Measurements from ENCODE around the gene COA4. TPM values are rescaled to one million over a fixed set of nuclear protein-coding genes. Genes with fewer than 3 reads are reported as not detected.

Gene COA4
- polyA plus RNA-seq, 2 donors = 53.2 to 70.9 TPM

DNA sequence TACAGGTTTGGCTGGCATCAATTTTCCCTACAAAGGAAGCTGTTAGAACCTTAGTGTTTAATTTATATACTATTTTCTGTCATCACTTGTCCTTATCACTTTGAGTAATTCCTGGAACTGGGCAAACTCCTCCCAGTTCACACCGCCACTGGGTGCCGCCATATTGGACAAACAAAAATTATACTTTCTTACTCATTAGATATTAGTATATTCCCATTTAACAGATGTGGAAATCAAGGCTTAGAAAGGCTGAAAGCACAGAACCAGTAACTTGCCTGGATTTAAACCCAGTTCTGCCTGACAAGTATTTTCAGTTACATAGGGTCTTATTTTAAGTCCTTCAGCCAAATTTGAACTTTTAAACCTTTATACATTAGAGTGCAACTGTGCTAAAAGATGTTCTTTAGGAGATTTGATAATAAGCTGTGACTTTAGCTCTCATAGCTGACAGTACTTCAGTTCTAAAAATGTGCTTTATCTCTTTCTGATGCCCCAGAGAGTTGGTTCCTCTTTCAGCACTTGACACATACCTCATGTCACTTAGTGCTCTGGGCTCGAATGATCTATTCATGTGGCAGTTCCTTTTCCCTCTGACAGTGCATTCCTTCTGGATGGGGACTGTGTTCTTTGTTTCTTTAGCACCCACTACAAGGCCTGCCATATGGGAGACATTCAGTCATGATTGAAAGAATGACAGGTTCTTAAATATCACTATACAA lies 25.4 kb downstream of the COA4 start:
- Histone ChIP-seq H3K27ac (ENCODE audit: low read depth in 2 of 2, low read length in 1 of 2) (no peak overlapping the region), H3K36me3 (ENCODE audit: control insufficient read depth in 2 of 2, insufficient read depth in 2 of 2, low read length in 1 of 2) (no peaks in the 10 kb centered on the region), H3K4me1 (ENCODE audit: control insufficient read depth in 2 of 2, insufficient read depth in 2 of 2, low read length in 1 of 2) (no peaks in the 10 kb centered on the region), H3K4me3 (ENCODE audit: low read depth in 1 of 2, low read length in 2 of 2) (no peak overlapping the region), H3K9me3 (ENCODE audit: control insufficient read depth in 2 of 2, insufficient read depth in 1 of 2, low read depth in 1 of 2, low read length in 1 of 2) (no peaks in the 10 kb centered on the region), H3K27me3 (ENCODE audit: control insufficient read depth in 1 of 2, insufficient read depth in 2 of 2, low read length in 2 of 2) (no peaks in the 10 kb centered on the region)
- WGBS, 2 donors = 97 to 98% methylated on average over 3 of the region's 3 CpGs

GRCh38 chr11:73839123-73839457 lies 37.6 kb downstream of the COA4 start:
- Histone ChIP-seq H3K4me3 (ENCODE audit: low read depth in 1 of 2, low read length in 2 of 2) (no peak overlapping the region), H3K27ac (ENCODE audit: low read depth in 2 of 2, low read length in 1 of 2) (no peak overlapping the region), H3K36me3 (ENCODE audit: control insufficient read depth in 2 of 2, insufficient read depth in 2 of 2, low read length in 1 of 2) (peaks cover 0 to 3% of the 10 kb centered on the region in 2 donors), H3K4me1 (ENCODE audit: control insufficient read depth in 2 of 2, insufficient read depth in 2 of 2, low read length in 1 of 2) (no peaks in the 10 kb centered on the region), H3K9me3 (ENCODE audit: control insufficient read depth in 2 of 2, insufficient read depth in 1 of 2, low read depth in 1 of 2, low read length in 1 of 2) (no peaks in the 10 kb centered on the region), H3K27me3 (ENCODE audit: control insufficient read depth in 1 of 2, insufficient read depth in 2 of 2, low read length in 2 of 2) (no peaks in the 10 kb centered on the region)

GRCh38 chr11:73838443-73839122 lies 38.1 kb downstream of the COA4 start:
- 79 to 83% methylated on average over 3 of the region's 3 CpGs for WGBS, 2 donors
- peaks cover 0 to 3% of the 10 kb centered on the region in 2 donors for H3K36me3 ChIP-seq (ENCODE audit: control insufficient read depth in 2 of 2, insufficient read depth in 2 of 2, low read length in 1 of 2)
- no peaks in the 10 kb centered on the region for H3K4me1 ChIP-seq (ENCODE audit: control insufficient read depth in 2 of 2, insufficient read depth in 2 of 2, low read length in 1 of 2)
- H3K9me3 ChIP-seq (ENCODE audit: control insufficient read depth in 2 of 2, insufficient read depth in 1 of 2, low read depth in 1 of 2, low read length in 1 of 2) = no peaks in the 10 kb centered on the region
- no peak overlapping the region for H3K27ac ChIP-seq (ENCODE audit: low read depth in 2 of 2, low read length in 1 of 2)
- no peak overlapping the region for H3K4me3 ChIP-seq (ENCODE audit: low read depth in 1 of 2, low read length in 2 of 2)
- no peaks in the 10 kb centered on the region for H3K27me3 ChIP-seq (ENCODE audit: control insufficient read depth in 1 of 2, insufficient read depth in 2 of 2, low read length in 2 of 2)

- Histone ChIP-seq H3K4me1 (ENCODE audit: control insufficient read depth in 2 of 2, insufficient read depth in 2 of 2, low read length in 1 of 2) (no peaks in the 10 kb centered on the region), H3K36me3 (ENCODE audit: control insufficient read depth in 2 of 2, insufficient read depth in 2 of 2, low read length in 1 of 2) (peaks cover 0 to 2% of the 10 kb centered on the region in 2 donors), H3K9me3 (ENCODE audit: control insufficient read depth in 2 of 2, insufficient read depth in 1 of 2, low read depth in 1 of 2, low read length in 1 of 2) (no peaks in the 10 kb centered on the region), H3K27ac (ENCODE audit: low read depth in 2 of 2, low read length in 1 of 2) (no peak overlapping the region), H3K4me3 (ENCODE audit: low read depth in 1 of 2, low read length in 2 of 2) (no peak overlapping the region), H3K27me3 (ENCODE audit: control insufficient read depth in 1 of 2, insufficient read depth in 2 of 2, low read length in 2 of 2) (no peaks in the 10 kb centered on the region)
- WGBS, 2 donors = 79 to 86% methylated on average over 2 of the region's 2 CpGs
Measured at GRCh38 chr11:73833067-73833466, 43.6 kb downstream of the COA4 start.

DNA sequence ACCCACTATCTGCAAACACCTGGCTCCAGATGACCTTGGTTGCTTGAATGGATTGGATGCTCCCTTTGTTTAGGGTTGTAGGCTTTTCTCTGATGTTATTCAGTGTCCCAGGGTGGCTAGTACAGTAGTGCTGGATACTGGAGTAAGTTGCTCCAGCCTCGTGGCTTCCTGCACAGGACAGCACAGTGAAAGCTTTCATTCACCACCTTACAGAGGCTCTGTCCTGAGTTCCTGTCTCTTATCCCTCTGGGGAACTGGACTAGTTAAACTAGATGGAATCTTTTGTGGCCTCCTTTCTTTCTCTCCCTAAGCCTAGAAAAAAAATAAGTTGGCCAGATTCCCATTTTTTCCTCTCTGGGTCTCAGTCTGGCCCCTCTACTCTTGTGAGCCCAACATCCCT lies 46.4 kb downstream of the COA4 start:
- H3K27ac ChIP-seq (ENCODE audit: low read depth in 2 of 2, low read length in 1 of 2) = no peak overlapping the region
- H3K4me1 ChIP-seq (ENCODE audit: control insufficient read depth in 2 of 2, insufficient read depth in 2 of 2, low read length in 1 of 2) = no peaks in the 10 kb centered on the region
- no peaks in the 10 kb centered on the region for H3K27me3 ChIP-seq (ENCODE audit: control insufficient read depth in 1 of 2, insufficient read depth in 2 of 2, low read length in 2 of 2)
- H3K4me3 ChIP-seq (ENCODE audit: low read depth in 1 of 2, low read length in 2 of 2) = no peak overlapping the region
- H3K36me3 ChIP-seq (ENCODE audit: control insufficient read depth in 2 of 2, insufficient read depth in 2 of 2, low read length in 1 of 2) = peaks cover 2 to 3% of the 10 kb centered on the region in 2 donors
- H3K9me3 ChIP-seq (ENCODE audit: control insufficient read depth in 2 of 2, insufficient read depth in 1 of 2, low read depth in 1 of 2, low read length in 1 of 2) = no peaks in the 10 kb centered on the region
- WGBS, 2 donors = 81% methylated on average over 1 of the region's 1 CpG

Other genes starting within 250 kb of the COA4 start
- 1 to 10 TPM; 1.1 to 1.3 TPM for gene PLEKHB1, start 230.3 kb downstream of the COA4 start, polyA plus RNA-seq
- 10 to 100 TPM; 59.4 to 73.2 TPM for gene RAB6A, start 115.8 kb downstream of the COA4 start, polyA plus RNA-seq
- 10 to 100 TPM; 26.2 to 31.3 TPM for gene MRPL48, start 89.0 kb downstream of the COA4 start, polyA plus RNA-seq
- 1 to 10 TPM; 6.2 to 9.5 TPM for gene PAAF1, start 153 bp upstream of the COA4 start, polyA plus RNA-seq
- not detected for gene DNAJB13, start 74.2 kb upstream of the COA4 start, polyA plus RNA-seq
- 1 to 10 TPM; 3.0 to 5.0 TPM for gene UCP2, start 106.0 kb upstream of the COA4 start, polyA plus RNA-seq
- gene UCP3, start 132.2 kb upstream of the COA4 start, polyA plus RNA-seq = 1 to 10 TPM in 1 of 2 donors, under 1 TPM in 1; 0.41 to 1.4 TPM

All from esophagus (tissue), 2 donors.